HL-60 (cell line): ENCODE results near the gene MLST8.

Experiments
- DNase-seq, 2 experiments: peaks; one replicate each; pipeline ENCODE4 v3.0.0-alpha.2; 2010 to 2020; ENCODE audit warnings: low read depth in 1 of 2, low spot score in 1 of 2
- H3K27ac ChIP-seq: fragments of 250-450 bp; sonication (Bioruptor Pico); replicated peaks from 2 replicates; pipeline ENCODE4 v1.5.1; 2020; ENCODE audit warnings: mild to moderate bottlenecking, moderate library complexity
- H3K27me3 ChIP-seq: fragments of 250-450 bp; sonication (Bioruptor Pico); 2 replicates; pipeline ENCODE4 v1.5.1; 2021; ENCODE audit warnings: mild to moderate bottlenecking, moderate library complexity; ENCODE audit not compliant: insufficient read depth, poor library complexity, severe bottlenecking
- H3K4me3 ChIP-seq: replicated peaks from 2 replicates; pipeline ENCODE4 v1.5.1; 2011; ENCODE audit warnings: mild to moderate bottlenecking, control low read depth, low read length; ENCODE audit not compliant: insufficient read depth
- GABPA ChIP-seq: IDR thresholded peaks from 2 replicates; pipeline ENCODE4 v1.6.1; 2012; ENCODE audit warnings: low read depth
- POLR2AphosphoS5 ChIP-seq: IDR thresholded peaks from 2 replicates; pipeline ENCODE4 v1.6.1; 2012; ENCODE audit warnings: low read depth
- SPI1 ChIP-seq: IDR thresholded peaks from 2 replicates; pipeline ENCODE4 v1.6.1; 2012; ENCODE audit warnings: low read depth, mild to moderate bottlenecking, borderline replicate concordance
- TF ChIP-seq, protein P1 (sequence below): IDR thresholded peaks from one replicate; pipeline ENCODE4 v1.5.1; 2011; ENCODE audit warnings: low read length, control low read depth, inconsistent platforms; ENCODE audit not compliant: insufficient read depth
- TF ChIP-seq, protein P2 (sequence below): IDR thresholded peaks from 2 replicates; pipeline ENCODE4 v1.6.1; 2012; ENCODE audit warnings: low read depth; ENCODE audit not compliant: insufficient replicate concordance

Gene MLST8

DNA sequence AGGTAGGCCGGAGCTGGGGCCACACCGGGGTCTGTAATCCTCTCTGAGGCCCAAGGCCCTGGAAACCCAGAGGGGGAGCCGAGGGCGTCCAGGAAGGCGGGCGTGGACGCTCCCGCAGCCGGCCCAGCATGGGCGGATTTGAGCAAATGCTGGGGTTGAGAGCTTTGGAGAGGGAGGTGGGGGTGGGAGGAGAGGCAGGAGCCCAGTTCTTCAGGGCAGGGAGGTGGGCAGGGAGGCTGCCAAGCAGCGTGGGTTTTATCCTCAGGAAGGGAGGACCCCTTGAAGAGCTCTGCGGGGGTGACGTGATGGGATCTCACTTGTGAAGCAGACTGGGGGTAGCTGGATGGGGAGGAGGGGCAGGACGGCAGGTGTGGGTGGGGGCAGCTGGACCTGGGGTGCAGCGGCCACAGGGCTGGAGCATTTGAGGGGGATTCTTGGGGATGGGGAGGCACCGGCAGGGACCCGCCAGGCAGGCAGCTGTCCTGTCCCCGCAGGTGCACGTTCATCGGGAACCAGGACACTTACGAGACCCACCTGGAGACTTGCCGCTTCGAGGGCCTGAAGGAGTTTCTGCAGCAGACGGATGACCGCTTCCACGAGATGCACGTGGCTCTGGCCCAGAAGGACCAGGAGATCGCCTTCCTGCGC, 32.4 kb upstream of the MLST8 start:
- TF ChIP-seq GABPA = no peak
- TF ChIP-seq SPI1 = no peak
- TF ChIP-seq, protein P1, sequence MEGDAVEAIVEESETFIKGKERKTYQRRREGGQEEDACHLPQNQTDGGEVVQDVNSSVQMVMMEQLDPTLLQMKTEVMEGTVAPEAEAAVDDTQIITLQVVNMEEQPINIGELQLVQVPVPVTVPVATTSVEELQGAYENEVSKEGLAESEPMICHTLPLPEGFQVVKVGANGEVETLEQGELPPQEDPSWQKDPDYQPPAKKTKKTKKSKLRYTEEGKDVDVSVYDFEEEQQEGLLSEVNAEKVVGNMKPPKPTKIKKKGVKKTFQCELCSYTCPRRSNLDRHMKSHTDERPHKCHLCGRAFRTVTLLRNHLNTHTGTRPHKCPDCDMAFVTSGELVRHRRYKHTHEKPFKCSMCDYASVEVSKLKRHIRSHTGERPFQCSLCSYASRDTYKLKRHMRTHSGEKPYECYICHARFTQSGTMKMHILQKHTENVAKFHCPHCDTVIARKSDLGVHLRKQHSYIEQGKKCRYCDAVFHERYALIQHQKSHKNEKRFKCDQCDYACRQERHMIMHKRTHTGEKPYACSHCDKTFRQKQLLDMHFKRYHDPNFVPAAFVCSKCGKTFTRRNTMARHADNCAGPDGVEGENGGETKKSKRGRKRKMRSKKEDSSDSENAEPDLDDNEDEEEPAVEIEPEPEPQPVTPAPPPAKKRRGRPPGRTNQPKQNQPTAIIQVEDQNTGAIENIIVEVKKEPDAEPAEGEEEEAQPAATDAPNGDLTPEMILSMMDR = no peak
- TF ChIP-seq, protein P2, sequence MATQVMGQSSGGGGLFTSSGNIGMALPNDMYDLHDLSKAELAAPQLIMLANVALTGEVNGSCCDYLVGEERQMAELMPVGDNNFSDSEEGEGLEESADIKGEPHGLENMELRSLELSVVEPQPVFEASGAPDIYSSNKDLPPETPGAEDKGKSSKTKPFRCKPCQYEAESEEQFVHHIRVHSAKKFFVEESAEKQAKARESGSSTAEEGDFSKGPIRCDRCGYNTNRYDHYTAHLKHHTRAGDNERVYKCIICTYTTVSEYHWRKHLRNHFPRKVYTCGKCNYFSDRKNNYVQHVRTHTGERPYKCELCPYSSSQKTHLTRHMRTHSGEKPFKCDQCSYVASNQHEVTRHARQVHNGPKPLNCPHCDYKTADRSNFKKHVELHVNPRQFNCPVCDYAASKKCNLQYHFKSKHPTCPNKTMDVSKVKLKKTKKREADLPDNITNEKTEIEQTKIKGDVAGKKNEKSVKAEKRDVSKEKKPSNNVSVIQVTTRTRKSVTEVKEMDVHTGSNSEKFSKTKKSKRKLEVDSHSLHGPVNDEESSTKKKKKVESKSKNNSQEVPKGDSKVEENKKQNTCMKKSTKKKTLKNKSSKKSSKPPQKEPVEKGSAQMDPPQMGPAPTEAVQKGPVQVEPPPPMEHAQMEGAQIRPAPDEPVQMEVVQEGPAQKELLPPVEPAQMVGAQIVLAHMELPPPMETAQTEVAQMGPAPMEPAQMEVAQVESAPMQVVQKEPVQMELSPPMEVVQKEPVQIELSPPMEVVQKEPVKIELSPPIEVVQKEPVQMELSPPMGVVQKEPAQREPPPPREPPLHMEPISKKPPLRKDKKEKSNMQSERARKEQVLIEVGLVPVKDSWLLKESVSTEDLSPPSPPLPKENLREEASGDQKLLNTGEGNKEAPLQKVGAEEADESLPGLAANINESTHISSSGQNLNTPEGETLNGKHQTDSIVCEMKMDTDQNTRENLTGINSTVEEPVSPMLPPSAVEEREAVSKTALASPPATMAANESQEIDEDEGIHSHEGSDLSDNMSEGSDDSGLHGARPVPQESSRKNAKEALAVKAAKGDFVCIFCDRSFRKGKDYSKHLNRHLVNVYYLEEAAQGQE = no peak
- no peak for TF ChIP-seq POLR2AphosphoS5
- Histone ChIP-seq H3K27ac (no peak overlapping the region), H3K4me3 (no peak overlapping the region), H3K27me3 (no peaks in the 10 kb centered on the region)
- no peak for DNase-seq

DNA sequence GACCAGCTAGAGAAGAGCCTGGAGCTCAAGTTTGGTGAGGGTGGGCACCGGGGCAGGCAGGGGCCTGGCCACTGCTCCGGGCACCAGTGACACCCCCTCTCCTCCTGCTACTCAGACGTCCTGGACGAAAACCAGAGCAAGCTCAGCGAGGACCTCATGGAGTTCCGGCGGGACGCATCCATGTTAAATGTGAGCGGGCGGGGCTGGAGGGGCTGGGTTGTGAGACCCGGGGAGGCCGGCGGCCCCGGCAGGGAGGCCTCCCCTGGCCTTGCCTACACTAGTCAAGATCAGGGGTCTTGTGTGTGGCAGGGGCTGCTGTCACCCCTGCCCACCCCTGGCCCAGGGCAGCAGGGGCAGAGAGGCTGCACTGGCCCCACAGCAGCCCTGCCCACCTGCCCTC, 31.9 kb upstream of the MLST8 start:
- Histone ChIP-seq H3K27me3 (no peaks in the 10 kb centered on the region), H3K27ac (no peak overlapping the region), H3K4me3 (no peak overlapping the region)
- no peak for DNase-seq
- TF ChIP-seq, protein P1 = no peak
- TF ChIP-seq SPI1 (no peak), GABPA (no peak), POLR2AphosphoS5 (no peak)
- TF ChIP-seq, protein P2 = no peak

DNA sequence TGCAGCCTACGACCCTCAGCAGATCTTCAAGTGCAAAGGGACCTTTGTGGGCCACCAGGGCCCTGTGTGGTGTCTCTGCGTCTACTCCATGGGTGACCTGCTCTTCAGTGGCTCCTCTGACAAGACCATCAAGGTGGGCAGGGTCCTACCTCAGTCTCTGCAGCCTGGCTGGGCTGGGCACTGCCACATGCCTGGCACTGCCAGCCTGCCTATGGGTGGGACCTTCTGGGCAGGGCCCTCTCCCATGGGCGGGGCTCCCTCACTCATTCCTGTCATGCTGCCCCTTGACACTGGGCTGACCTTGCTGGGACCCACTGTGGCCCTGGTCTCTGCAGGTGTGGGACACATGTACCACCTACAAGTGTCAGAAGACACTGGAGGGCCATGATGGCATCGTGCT, 31.3 kb upstream of the MLST8 start:
- TF ChIP-seq, protein P2 = no peak
- TF ChIP-seq GABPA (no peak), POLR2AphosphoS5 (no peak), SPI1 (no peak)
- TF ChIP-seq, protein P1 = no peak
- no peak overlapping the region for H3K4me3 ChIP-seq
- no peak for DNase-seq
- H3K27ac ChIP-seq = no peak overlapping the region
- no peaks in the 10 kb centered on the region for H3K27me3 ChIP-seq
